Endothelial cell of umbilical vein (primary cell): ENCODE measurements around the gene PIAS2. TPM values are rescaled to one million over a fixed set of nuclear protein-coding genes. Genes with fewer than 3 reads are reported as not detected.

Source experiments
- BruUV-seq: library from RNA; stranded (reverse); fragments of 400-500 nt; replicated peaks from 2 replicates; lab custom pipeline; 2021; lab: Mats Ljungman, UMichigan
- CTCF ChIA-PET: fragments of 300-600, 350-600 bp; sonication (Branson Sonifier 250); formaldehyde crosslinking; loops from one replicate; lab custom pipeline; 2021; ENCODE audit warnings: antibody characterized with exemption, inconsistent platforms; lab: Charles Lee
- POLR2A ChIA-PET: fragments of 300-600, 350-600 bp; sonication (Branson Sonifier 250); formaldehyde crosslinking; loops from one replicate; lab custom pipeline; 2021; ENCODE audit warnings: antibody characterized with exemption, inconsistent platforms; lab: Charles Lee
- DNase-seq: peaks from one replicate; pipeline ENCODE4 v3.0.0-alpha.2; 2011; ENCODE audit warnings: low read depth, low spot score
- FAIRE-seq: peaks from 2 replicates; lab custom pipeline; 2011; peaks lifted over from hg19 to GRCh38; lab: Jason Lieb, UNC
- H2AFZ ChIP-seq: 2 replicates; pipeline ENCODE4 v1.6.0; 2012; ENCODE audit warnings: low read depth, low read length, control low read depth, inconsistent platforms
- H3K27ac ChIP-seq: 2 replicates; pipeline ENCODE4 v1.5.1; 2011; ENCODE audit warnings: low read depth, mild to moderate bottlenecking, control low read depth, low read length, moderate library complexity; ENCODE audit not compliant: insufficient read depth
- H3K27me3 ChIP-seq, 2 experiments: 2 replicates each; pipeline versions ENCODE4 v1.6.0 to v1.6.1; 2011; ENCODE audit warnings: low read length in 2 of 2, mixed read lengths in 1 of 2; ENCODE audit not compliant: control insufficient read depth in 2 of 2, insufficient read depth in 2 of 2
- H3K36me3 ChIP-seq, 2 experiments: 2 replicates in 1 of 2; 3 replicates in 1 of 2; pipeline ENCODE4 v1.5.1; 2011; ENCODE audit warnings: low read length in 2 of 2, mild to moderate bottlenecking in 1 of 2, moderate library complexity in 1 of 2; ENCODE audit not compliant: control insufficient read depth in 2 of 2, insufficient read depth in 2 of 2; ENCODE audit errors: extremely low read depth in 1 of 2
- H3K4me1 ChIP-seq: 3 replicates; pipeline ENCODE4 v1.5.1; 2011; ENCODE audit warnings: mild to moderate bottlenecking, low read length; ENCODE audit not compliant: control insufficient read depth, insufficient read depth; ENCODE audit errors: extremely low read depth
- H3K4me2 ChIP-seq: 2 replicates; pipeline ENCODE4 v1.6.1; 2011; ENCODE audit warnings: low read length, control low read depth, mixed read lengths; ENCODE audit not compliant: insufficient read depth
- H3K4me3 ChIP-seq, 3 experiments: fragments of 200-600 bp in 1 of 3; sonication (generic), shearing (Covaris generic) in 1 of 3; replicated peaks in 1 of 3; 2 replicates each; pipeline ENCODE4 v1.5.1; 2011 to 2016; ENCODE audit warnings: control low read depth in 3 of 3, low read length in 3 of 3, mild to moderate bottlenecking in 2 of 3, inconsistent platforms in 1 of 3, low read depth in 1 of 3, moderate library complexity in 1 of 3; ENCODE audit not compliant: insufficient read depth in 1 of 3
- H3K79me2 ChIP-seq: 2 replicates; pipeline ENCODE4 v1.6.0; 2012; ENCODE audit warnings: low read length, inconsistent platforms; ENCODE audit not compliant: control insufficient read depth, insufficient read depth
- H3K9ac ChIP-seq: replicated peaks from 2 replicates; pipeline ENCODE3; 2011; ENCODE audit warnings: low read length, control low read depth; ENCODE audit not compliant: insufficient read depth; ENCODE audit errors: extremely low read depth
- H3K9me1 ChIP-seq: replicated peaks from 3 replicates; pipeline ENCODE4 v1.6.0; 2011; ENCODE audit warnings: mild to moderate bottlenecking, low read length; ENCODE audit not compliant: control insufficient read depth, insufficient read depth; ENCODE audit errors: extremely low read depth
- H3K9me3 ChIP-seq: replicated peaks from 2 replicates; pipeline ENCODE4 v1.5.1; 2012; ENCODE audit warnings: low read length, inconsistent platforms; ENCODE audit not compliant: control insufficient read depth, insufficient read depth
- H4K20me1 ChIP-seq: replicated peaks from 2 replicates; pipeline ENCODE3; 2011; ENCODE audit warnings: mild to moderate bottlenecking, low read length; ENCODE audit not compliant: control insufficient read depth, insufficient read depth; ENCODE audit errors: extremely low read depth
- EZH2 ChIP-seq: IDR thresholded peaks from 2 replicates; pipeline ENCODE4 v1.6.1; 2012; ENCODE audit warnings: borderline replicate concordance, low read depth, mild to moderate bottlenecking, moderate library complexity, low read length, inconsistent platforms; ENCODE audit not compliant: severe bottlenecking
- FOS ChIP-seq: IDR thresholded peaks from 2 replicates; pipeline ENCODE4 v1.6.1; 2011; ENCODE audit warnings: mild to moderate bottlenecking, low read length, moderate library complexity, borderline replicate concordance; ENCODE audit not compliant: insufficient read depth
- JUN ChIP-seq: IDR thresholded peaks from 2 replicates; pipeline ENCODE4 v1.6.1; 2011; ENCODE audit warnings: borderline replicate concordance, low read depth; ENCODE audit not compliant: insufficient read length, insufficient read depth
- MYC ChIP-seq: IDR thresholded peaks from one replicate; pipeline ENCODE4 v1.6.1; 2011; ENCODE audit warnings: mild to moderate bottlenecking, low read depth, low read length
- POLR2A ChIP-seq: IDR thresholded peaks from 2 replicates; pipeline ENCODE4 v1.6.1; 2012; ENCODE audit warnings: low read depth, mild to moderate bottlenecking, control low read depth, low read length
- POLR2AphosphoS5 ChIP-seq: IDR thresholded peaks from 2 replicates; pipeline ENCODE4 v1.6.1; 2012; ENCODE audit warnings: low read depth, mild to moderate bottlenecking, control low read depth, low read length, moderate library complexity; ENCODE audit not compliant: insufficient read depth
- dilution Hi-C: fragments of 300-500 bp; cut with MboI; formaldehyde crosslinking; loops from one replicate; pipeline ENCODE4 v1.15.0; 2019; ENCODE audit warnings: low sequenced_read_pairs; ENCODE audit not compliant: extremely low pct_ligation_motif_present
- intact Hi-C: fragments of 100-400 bp; cut with micrococcal nuclease; formaldehyde crosslinking; loops from one replicate; pipeline ENCODE4 v1.10.0; 2022
- polyA plus RNA-seq, 4 experiments: library from polyadenylated mRNA; depleted of rRNA in 3 of 4; stranded (reverse) in 3 of 4; unstranded in 1 of 4; fragments of >200 nt; gene quantifications; 2 replicates each; pipeline versions ENCODE4 v1.2.1 to v1.2.3, GENCODE V29; 2011 to 2012; ENCODE audit warnings: missing spikeins in 1 of 4
- total RNA-seq: library from RNA; stranded (reverse); gene quantifications from 2 replicates; pipeline ENCODE4 v1.2.3, GENCODE V29; 2021
- TF ChIP-seq, protein P1 (sequence below): IDR thresholded peaks from 2 replicates; pipeline ENCODE4 v1.6.1; 2011; ENCODE audit not compliant: insufficient read depth, insufficient read length

The PIAS2 gene
- total and polyA plus RNA-seq, 2 donors (not counting 3 experiments of a cell fraction or from before 2014, with no cell fraction given): 7.0 to 34.3 TPM

DNA sequence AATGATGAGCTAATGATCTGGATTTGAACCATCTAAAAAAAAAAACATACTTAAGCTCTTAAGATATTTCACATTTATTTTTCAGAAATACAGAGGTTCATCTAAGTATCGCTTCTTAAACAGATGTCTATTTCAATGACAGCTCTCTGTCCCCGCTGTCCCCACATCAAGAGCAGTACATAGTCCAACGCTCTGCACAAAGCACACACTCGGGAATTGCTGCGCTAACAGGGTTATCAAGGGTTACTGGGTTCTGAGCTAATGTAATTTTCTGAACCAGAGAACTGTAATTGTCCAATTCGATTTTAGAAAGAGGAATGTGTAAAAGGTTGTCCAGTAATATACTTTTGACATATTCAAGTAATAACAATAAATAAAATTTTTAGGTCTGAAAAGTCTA, 101.6 kb downstream of the PIAS2 start:
- BruUV-seq: no TSS peak
- intact Hi-C loops (no loop called here), dilution Hi-C loops (no loop called here)
- H2AFZ ChIP-seq: no peak overlapping the region
- no peaks in the 10 kb centered on the region for H4K20me1 ChIP-seq
- POLR2A ChIA-PET: no interaction called here
- H3K27me3 ChIP-seq: no peaks in the 10 kb centered on the region
- no peaks in the 10 kb centered on the region for H3K9me3 ChIP-seq
- H3K36me3 ChIP-seq: no peaks in the 10 kb centered on the region
- no peaks in the 10 kb centered on the region for H3K9me1 ChIP-seq
- CTCF ChIA-PET: interaction anchor here (1.5 kb wide), 1 partner anchor 35 kb away, joined by 3 read pairs; no protein-coding TSS in a partner anchor
- H3K79me2 ChIP-seq: no peaks in the 10 kb centered on the region
- H3K4me3 ChIP-seq: no peak overlapping the region
- H3K9ac ChIP-seq: no peak overlapping the region
- no peaks in the 10 kb centered on the region for H3K4me1 ChIP-seq
- H3K27ac ChIP-seq: no peak overlapping the region
- no peak overlapping the region for H3K4me2 ChIP-seq
- DNase-seq: no peak
- TF ChIP-seq MYC: no peak
- no peak for FAIRE-seq

DNA sequence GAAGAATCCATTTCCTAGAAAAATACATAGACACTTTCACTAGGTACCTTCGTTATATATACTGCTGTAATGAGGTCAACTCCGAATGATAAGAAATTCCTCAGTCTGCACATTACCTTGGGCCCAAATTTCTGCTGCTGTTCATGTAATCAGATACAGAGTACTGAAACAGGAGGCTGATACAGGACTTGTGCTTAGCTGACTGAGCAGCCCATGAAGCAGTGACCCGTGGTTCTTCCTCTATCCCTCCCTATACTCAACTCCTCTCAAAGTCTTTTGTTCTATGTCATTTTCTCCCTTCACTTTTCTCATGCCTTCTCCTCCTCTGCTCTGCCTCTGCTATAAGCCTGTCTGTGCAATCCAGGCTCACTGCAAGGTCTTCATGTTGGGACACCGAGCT, 102.9 kb downstream of the PIAS2 start:
- Histone ChIP-seq H2AFZ (no peak overlapping the region), H4K20me1 (no peaks in the 10 kb centered on the region), H3K9me3 (no peaks in the 10 kb centered on the region), H3K4me1 (no peaks in the 10 kb centered on the region), H3K9me1 (no peaks in the 10 kb centered on the region), H3K4me2 (no peak overlapping the region), H3K4me3 (no peak overlapping the region), H3K27ac (no peak overlapping the region), H3K27me3 (no peaks in the 10 kb centered on the region), H3K36me3 (no peaks in the 10 kb centered on the region), H3K79me2 (no peaks in the 10 kb centered on the region), H3K9ac (no peak overlapping the region)
- intact Hi-C loops (no loop called here), dilution Hi-C loops (no loop called here)
- no peak for DNase-seq
- TF ChIP-seq POLR2AphosphoS5 (no peak), FOS (no peak), EZH2 (no peak), JUN (no peak), POLR2A (no peak)
- TF ChIP-seq, protein P1, sequence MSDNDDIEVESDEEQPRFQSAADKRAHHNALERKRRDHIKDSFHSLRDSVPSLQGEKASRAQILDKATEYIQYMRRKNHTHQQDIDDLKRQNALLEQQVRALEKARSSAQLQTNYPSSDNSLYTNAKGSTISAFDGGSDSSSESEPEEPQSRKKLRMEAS: no peak
- no peak for FAIRE-seq
- ChIA-PET CTCF (interaction anchor here (0.8 to 1.5 kb wide), 2 partner anchors 12 to 37 kb away, joined by 3 read pairs; no protein-coding TSS in a partner anchor), POLR2A (no interaction called here)
- BruUV-seq: no TSS peak
